Mesenchymal stem cell (in vitro differentiated cells and primary cell): ENCODE results near the gene NFIX.
A peak's percentile ranks its signal among the peaks of the same experiment; 100 is the strongest.

ENCODE experiments used
- DNase-seq: peaks from one replicate; pipeline ENCODE4 v3.0.0-alpha.2; 2013
- H2AFZ ChIP-seq: one replicate; pipeline ENCODE4 v1.6.1; 2013; ENCODE audit warnings: low read depth, mild to moderate bottlenecking, control low read depth, inconsistent platforms, low read length, moderate library complexity
- H2AK5ac ChIP-seq: 2 replicates; pipeline ENCODE4 v1.6.1; 2013; ENCODE audit warnings: low read length, moderate library complexity, mild to moderate bottlenecking, inconsistent platforms; ENCODE audit not compliant: severe bottlenecking
- H2BK120ac ChIP-seq: one replicate; pipeline ENCODE4 v1.6.1; 2013; ENCODE audit warnings: low read depth, mild to moderate bottlenecking, inconsistent platforms, low read length, moderate library complexity
- H2BK12ac ChIP-seq, 2 experiments: one replicate each; pipeline ENCODE4 v1.6.1; 2013; ENCODE audit warnings: inconsistent platforms in 2 of 2, low read length in 2 of 2, mild to moderate bottlenecking in 2 of 2, moderate library complexity in 2 of 2, control low read depth in 1 of 2
- H2BK15ac ChIP-seq: one replicate; pipeline ENCODE4 v1.6.1; 2013; ENCODE audit warnings: mild to moderate bottlenecking, low read depth, inconsistent platforms; ENCODE audit not compliant: poor library complexity, severe bottlenecking
- H2BK5ac ChIP-seq: 2 replicates; pipeline ENCODE4 v1.6.1; 2013; ENCODE audit warnings: low read depth, mild to moderate bottlenecking, low read length, control low read depth, inconsistent platforms; ENCODE audit not compliant: poor library complexity, severe bottlenecking
- H3K14ac ChIP-seq, 2 experiments: one replicate each; pipeline ENCODE4 v1.6.1; 2013; ENCODE audit warnings: inconsistent platforms in 2 of 2, low read length in 2 of 2, control low read depth in 1 of 2, mild to moderate bottlenecking in 1 of 2, moderate library complexity in 1 of 2
- H3K18ac ChIP-seq, 2 experiments: one replicate each; pipeline ENCODE4 v1.6.1; 2013; ENCODE audit warnings: inconsistent platforms in 2 of 2, low read length in 2 of 2, control low read depth in 1 of 2, low read depth in 1 of 2, mild to moderate bottlenecking in 1 of 2
- H3K23ac ChIP-seq, 2 experiments: one replicate each; pipeline ENCODE4 v1.6.1; 2013; ENCODE audit warnings: inconsistent platforms in 2 of 2, low read length in 2 of 2, mild to moderate bottlenecking in 2 of 2, moderate library complexity in 2 of 2, control low read depth in 1 of 2
- H3K27ac ChIP-seq: 2 replicates; pipeline ENCODE4 v1.5.1; 2013; ENCODE audit warnings: mild to moderate bottlenecking, moderate library complexity, low read length, control low read depth, inconsistent platforms; ENCODE audit not compliant: poor library complexity, severe bottlenecking
- H3K27me3 ChIP-seq, 2 experiments: 2 replicates each; pipeline versions ENCODE4 v1.6.1 to v1.7.0; 2013; ENCODE audit warnings: low read length in 2 of 2, mild to moderate bottlenecking in 2 of 2, moderate library complexity in 2 of 2, control low read depth in 1 of 2, inconsistent platforms in 1 of 2; ENCODE audit not compliant: control insufficient read depth in 1 of 2, insufficient read depth in 1 of 2
- H3K36me3 ChIP-seq, 2 experiments: 2 replicates each; pipeline versions ENCODE4 v1.6.1 to v1.7.0; 2013; ENCODE audit warnings: low read length in 2 of 2, control low read depth in 1 of 2, inconsistent platforms in 1 of 2, low read depth in 1 of 2, mild to moderate bottlenecking in 1 of 2; ENCODE audit not compliant: insufficient read depth in 2 of 2, control insufficient read depth in 1 of 2
- H3K4ac ChIP-seq, 2 experiments: one replicate each; pipeline ENCODE4 v1.6.1; 2013; ENCODE audit warnings: inconsistent platforms in 2 of 2, low read length in 2 of 2, mild to moderate bottlenecking in 2 of 2, moderate library complexity in 2 of 2, control low read depth in 1 of 2, low read depth in 1 of 2
- H3K4me1 ChIP-seq: 2 replicates; pipeline ENCODE4 v1.6.1; 2013; ENCODE audit warnings: low read depth, low read length, control low read depth; ENCODE audit not compliant: control insufficient read depth, insufficient read depth
- H3K4me2 ChIP-seq: 2 replicates; pipeline ENCODE4 v1.6.1; 2013; ENCODE audit warnings: low read length, mild to moderate bottlenecking, inconsistent platforms; ENCODE audit not compliant: poor library complexity, severe bottlenecking
- H3K4me3 ChIP-seq, 2 experiments: 2 replicates each; pipeline versions ENCODE4 v1.5.1 to v1.7.0; 2013; ENCODE audit warnings: low read length in 2 of 2, mild to moderate bottlenecking in 2 of 2, control low read depth in 1 of 2, low read depth in 1 of 2; ENCODE audit not compliant: insufficient read depth in 1 of 2
- H3K79me1 ChIP-seq: replicated peaks from 2 replicates; pipeline ENCODE4 v1.6.1; 2013; ENCODE audit warnings: mild to moderate bottlenecking, control low read depth, low read length, inconsistent platforms; ENCODE audit not compliant: poor library complexity, severe bottlenecking
- H3K9ac ChIP-seq: 2 replicates; pipeline ENCODE4 v1.7.0; 2013; ENCODE audit warnings: mild to moderate bottlenecking, low read length, moderate library complexity
- H3K9me3 ChIP-seq: 2 replicates; pipeline ENCODE4 v1.7.0; 2013; ENCODE audit warnings: mild to moderate bottlenecking, low read length; ENCODE audit not compliant: control insufficient read depth
- H4K8ac ChIP-seq: one replicate; pipeline ENCODE4 v1.6.1; 2013; ENCODE audit warnings: inconsistent platforms, mild to moderate bottlenecking, low read length, moderate library complexity
- H4K91ac ChIP-seq: one replicate; pipeline ENCODE4 v1.6.1; 2013; ENCODE audit warnings: mild to moderate bottlenecking, low read length, inconsistent platforms
- WGBS: methylation state at CpG from one replicate; pipeline ENCODE4 v1.1.7; 2013; ENCODE audit warnings: mixed read lengths; 5-methylcytosine and 5-hydroxymethylcytosine counted together

NFIX gene

GRCh38 chr19:13117772-13118423 lies 122.6 kb downstream of the NFIX start, which contains the start of gene NACC1:
NACC1 (plus strand) TSS chr19:13118264; CDS start chr19:13135208, 16,944 bp downstream.
- peak within 1 kb of the TSS; percentile 50 for H2AK5ac ChIP-seq
- H3K4me2 ChIP-seq = peak within 1 kb of the TSS; percentile 52
- peak within 1 kb of the TSS in 1 of 2 experiments; percentile 80 for H2BK12ac ChIP-seq
- DNase-seq = peak; percentile 86
- H2AFZ ChIP-seq = no peak within 1 kb of the TSS
- H3K4me1 ChIP-seq = peaks cover 48% of the 10 kb centered on the region
- peak within 1 kb of the TSS; percentile 98 for H3K9ac ChIP-seq
- H3K9me3 ChIP-seq = no peaks in the 10 kb centered on the region
- H2BK5ac ChIP-seq = peak within 1 kb of the TSS; percentile 19
- no peaks in the 10 kb centered on the region for H3K27me3 ChIP-seq
- H3K36me3 ChIP-seq = peaks cover 27 to 39% of the 10 kb centered on the region in 2 experiments
- WGBS = 5% methylated on average over 47 of the region's 65 CpGs
- H3K79me1 ChIP-seq = peaks cover 15% of the 10 kb centered on the region
- H4K8ac ChIP-seq = peak within 1 kb of the TSS; percentile 74
- peak within 1 kb of the TSS; percentile 82 to 97 for H3K4me3 ChIP-seq
- peak within 1 kb of the TSS in 1 of 2 experiments; percentile 66 for H3K23ac ChIP-seq
- peak within 1 kb of the TSS; percentile 60 for H4K91ac ChIP-seq
- H3K14ac ChIP-seq = peak within 1 kb of the TSS in 1 of 2 experiments; percentile 84
- H2BK120ac ChIP-seq = peak within 1 kb of the TSS; percentile 89
- peak within 1 kb of the TSS; percentile 81 to 83 for H3K18ac ChIP-seq
- peak within 1 kb of the TSS; percentile 57 for H3K27ac ChIP-seq
- peak within 1 kb of the TSS; percentile 49 for H2BK15ac ChIP-seq
- peak within 1 kb of the TSS; percentile 69 to 97 for H3K4ac ChIP-seq

- Histone ChIP-seq H3K27ac (peak overlapping the region; percentile 57), H3K9me3 (no peaks in the 10 kb centered on the region), H3K18ac (peak overlapping the region; percentile 81 to 83), H3K4ac (peak overlapping the region; percentile 69 to 97), H3K36me3 (peaks cover 21 to 36% of the 10 kb centered on the region in 2 experiments), H2BK120ac (peak overlapping the region; percentile 89), H2AFZ (no peak overlapping the region), H2AK5ac (peak overlapping the region; percentile 50), H3K4me3 (peak overlapping the region; percentile 82 to 86), H4K91ac (peak overlapping the region; percentile 60), H3K27me3 (no peaks in the 10 kb centered on the region), H2BK5ac (peak overlapping the region; percentile 19), H3K14ac (peak overlapping the region in 1 of 2 experiments; percentile 84), H4K8ac (peak overlapping the region; percentile 74), H3K9ac (peak overlapping the region; percentile 89), H3K23ac (peak overlapping the region in 1 of 2 experiments; percentile 66), H3K79me1 (peaks cover 13% of the 10 kb centered on the region), H2BK15ac (no peak overlapping the region), H3K4me1 (peaks cover 48% of the 10 kb centered on the region), H2BK12ac (peak overlapping the region in 1 of 2 experiments; percentile 23), H3K4me2 (peak overlapping the region; percentile 52)
- peak; percentile 37 for DNase-seq
- WGBS = 2% methylated on average over 46 of the region's 57 CpGs
These were observed 123.3 kb downstream of the NFIX start for GRCh38 chr19:13118424-13119193.

- Histone ChIP-seq H3K14ac (no peak overlapping the region), H2BK15ac (no peak overlapping the region), H4K91ac (no peak overlapping the region), H2BK12ac (no peak overlapping the region), H3K4me3 (peak overlapping the region in 1 of 2 experiments; percentile 86), H3K4ac (peak overlapping the region in 1 of 2 experiments; percentile 17), H4K8ac (no peak overlapping the region), H2AK5ac (peak overlapping the region; percentile 24), H2AFZ (no peak overlapping the region), H2BK120ac (no peak overlapping the region), H3K4me1 (peaks cover 48% of the 10 kb centered on the region), H3K27me3 (no peaks in the 10 kb centered on the region), H3K9me3 (no peaks in the 10 kb centered on the region), H3K18ac (no peak overlapping the region), H2BK5ac (no peak overlapping the region), H3K36me3 (peaks cover 14 to 31% of the 10 kb centered on the region in 2 experiments), H3K27ac (peak overlapping the region; percentile 57), H3K23ac (no peak overlapping the region), H3K9ac (peak overlapping the region; percentile 89), H3K4me2 (peak overlapping the region; percentile 52), H3K79me1 (peaks cover 14% of the 10 kb centered on the region)
- WGBS = 86% methylated on average over 8 of the region's 8 CpGs
- DNase-seq = no peak
These were observed 124.4 kb downstream of the NFIX start for GRCh38 chr19:13119627-13120026.

GRCh38 chr19:13120031-13120430 lies 124.8 kb downstream of the NFIX start:
- Histone ChIP-seq H4K91ac (no peak overlapping the region), H3K14ac (no peak overlapping the region), H2BK15ac (no peak overlapping the region), H2AK5ac (peak overlapping the region; percentile 24), H2BK120ac (no peak overlapping the region), H3K9ac (peak overlapping the region; percentile 89), H3K36me3 (peaks cover 10 to 33% of the 10 kb centered on the region in 2 experiments), H3K4ac (no peak overlapping the region), H3K4me2 (peak overlapping the region; percentile 16), H3K23ac (no peak overlapping the region), H3K27me3 (no peaks in the 10 kb centered on the region), H3K9me3 (no peaks in the 10 kb centered on the region), H3K27ac (peak overlapping the region; percentile 54), H2AFZ (no peak overlapping the region), H3K4me3 (peak overlapping the region in 1 of 2 experiments; percentile 86), H3K4me1 (peaks cover 48% of the 10 kb centered on the region), H4K8ac (no peak overlapping the region), H2BK12ac (no peak overlapping the region), H2BK5ac (no peak overlapping the region), H3K79me1 (peaks cover 13% of the 10 kb centered on the region), H3K18ac (no peak overlapping the region)
- WGBS = 84% methylated on average over 9 of the region's 9 CpGs
- DNase-seq = no peak
